SJSA1 (cell line): ENCODE data around the gene MGRN1. TPM values are rescaled to one million over a fixed set of nuclear protein-coding genes. Genes with fewer than 3 reads are reported as not detected.

Experiments used
- DNase-seq, 2 experiments: peaks; one replicate each; pipeline ENCODE4 v3.0.0-alpha.2; 2015 to 2020; ENCODE audit warnings: low spot score in 2 of 2, low read depth in 1 of 2
- H3K27ac ChIP-seq: fragments of 250-450 bp; sonication (Bioruptor Pico); 2 replicates; pipeline ENCODE4 v1.5.1; 2020; ENCODE audit warnings: mild to moderate bottlenecking, moderate library complexity
- H3K27me3 ChIP-seq: fragments of 250-450 bp; sonication (Bioruptor Pico); replicated peaks from 2 replicates; pipeline ENCODE4 v1.5.1; 2020; ENCODE audit warnings: mild to moderate bottlenecking, moderate library complexity
- H3K36me3 ChIP-seq: fragments of 250-450 bp; sonication (Bioruptor Pico); 2 replicates; pipeline ENCODE4 v1.5.1; 2020; ENCODE audit warnings: mild to moderate bottlenecking
- H3K4me1 ChIP-seq: fragments of 250-450 bp; sonication (Bioruptor Pico); replicated peaks from 2 replicates; pipeline ENCODE4 v1.6.1; 2021; ENCODE audit warnings: mild to moderate bottlenecking
- H3K4me3 ChIP-seq: fragments of 250-450 bp; sonication (Bioruptor Pico); 2 replicates; pipeline ENCODE4 v1.5.1; 2020; ENCODE audit warnings: mild to moderate bottlenecking
- H3K9me3 ChIP-seq: fragments of 250-450 bp; sonication (Bioruptor Pico); replicated peaks from 2 replicates; pipeline ENCODE4 v1.5.1; 2020; ENCODE audit warnings: mild to moderate bottlenecking
- total RNA-seq: library from RNA; depleted of rRNA; stranded (reverse); fragments of >200 nt; shearing (Covaris generic); gene quantifications from 2 replicates; pipeline ENCODE4 v1.2.3, GENCODE V29; 2014

Gene MGRN1
- total RNA-seq, 1 experiment from 2014 or later: 15.0 TPM

- no peaks in the 10 kb centered on the region for H3K27me3 ChIP-seq
- H3K9me3 ChIP-seq: peaks cover 4% of the 10 kb centered on the region; the same call in 1 of the 2 replicates
- DNase-seq: no peak
- H3K36me3 ChIP-seq: peaks cover 42% of the 10 kb centered on the region
- no peak overlapping the region for H3K27ac ChIP-seq
- H3K4me1 ChIP-seq: peaks cover 19% of the 10 kb centered on the region
- no peak overlapping the region for H3K4me3 ChIP-seq
Measured at GRCh38 chr16:4610011-4611005, 14.3 kb upstream of the MGRN1 start.

GRCh38 chr16:4611337-4612021 is 13.1 kb upstream of the MGRN1 start:
- Histone ChIP-seq H3K4me3 (no peak overlapping the region), H3K27me3 (no peaks in the 10 kb centered on the region), H3K36me3 (peaks cover 42% of the 10 kb centered on the region), H3K27ac (no peak overlapping the region), H3K9me3 (peaks cover 4% of the 10 kb centered on the region; the same call in 1 of the 2 replicates), H3K4me1 (peaks cover 28% of the 10 kb centered on the region)
- no peak for DNase-seq

- Histone ChIP-seq H3K9me3 (peaks cover 4% of the 10 kb centered on the region; the same call in 1 of the 2 replicates), H3K4me1 (peaks cover 32% of the 10 kb centered on the region), H3K27me3 (no peaks in the 10 kb centered on the region), H3K4me3 (no peak overlapping the region), H3K36me3 (peaks cover 34% of the 10 kb centered on the region), H3K27ac (no peak overlapping the region)
- no peak for DNase-seq
Measured at GRCh38 chr16:4612474-4612931, 12.1 kb upstream of the MGRN1 start.

- H3K27me3 ChIP-seq: no peaks in the 10 kb centered on the region
- peaks cover 32% of the 10 kb centered on the region for H3K4me1 ChIP-seq
- H3K36me3 ChIP-seq: peaks cover 29% of the 10 kb centered on the region
- peak overlapping the region; percentile 97 for H3K4me3 ChIP-seq
- no peak overlapping the region for H3K27ac ChIP-seq
- H3K9me3 ChIP-seq: peaks cover 4% of the 10 kb centered on the region; the same call in 1 of the 2 replicates
- DNase-seq: no peak
Measured at GRCh38 chr16:4612977-4613635, 11.5 kb upstream of the MGRN1 start.

- peak in 1 of 2 experiments; percentile 27 for DNase-seq
- Histone ChIP-seq H3K27ac (peak overlapping the region; percentile 66), H3K9me3 (peaks cover 4% of the 10 kb centered on the region; the same call in 1 of the 2 replicates), H3K4me1 (peaks cover 32% of the 10 kb centered on the region), H3K4me3 (peak overlapping the region; percentile 97), H3K27me3 (no peaks in the 10 kb centered on the region), H3K36me3 (peaks cover 23% of the 10 kb centered on the region)
Measured at GRCh38 chr16:4613636-4614570, 10.7 kb upstream of the MGRN1 start.

GRCh38 chr16:4614571-4615383 is 9.8 kb upstream of the MGRN1 start, which contains the start of gene UBALD1:
UBALD1 (minus strand) TSS chr16:4614888; CDS start chr16:4614797, 91 bp downstream.
- Histone ChIP-seq H3K4me3 (peak within 1 kb of the TSS; percentile 97), H3K36me3 (peaks cover 16% of the 10 kb centered on the region), H3K27me3 (no peaks in the 10 kb centered on the region), H3K4me1 (peaks cover 32% of the 10 kb centered on the region), H3K27ac (peak within 1 kb of the TSS; percentile 66), H3K9me3 (peaks cover 4% of the 10 kb centered on the region; the same call in 1 of the 2 replicates)
- DNase-seq: peak; percentile 82 to 90

GRCh38 chr16:4615384-4616046 is 9.1 kb upstream of the MGRN1 start:
- Histone ChIP-seq H3K9me3 (peaks cover 4% of the 10 kb centered on the region; the same call in 1 of the 2 replicates), H3K36me3 (peaks cover 16% of the 10 kb centered on the region), H3K27me3 (no peaks in the 10 kb centered on the region), H3K27ac (peak overlapping the region; percentile 66), H3K4me3 (peak overlapping the region; percentile 97; the same call in 1 of the 2 replicates), H3K4me1 (peaks cover 32% of the 10 kb centered on the region)
- no peak for DNase-seq

- H3K4me1 ChIP-seq: peaks cover 32% of the 10 kb centered on the region
- peak overlapping the region; percentile 29 for H3K4me3 ChIP-seq
- peaks cover 4% of the 10 kb centered on the region; the same call in 1 of the 2 replicates for H3K9me3 ChIP-seq
- no peaks in the 10 kb centered on the region for H3K27me3 ChIP-seq
- DNase-seq: peak; percentile 94 to 100
- peaks cover 14% of the 10 kb centered on the region for H3K36me3 ChIP-seq
- H3K27ac ChIP-seq: peak overlapping the region; percentile 60
Measured at GRCh38 chr16:4616047-4616811, 8.4 kb upstream of the MGRN1 start.

GRCh38 chr16:4617880-4618279 is 6.7 kb upstream of the MGRN1 start:
- DNase-seq: no peak
- Histone ChIP-seq H3K4me3 (no peak overlapping the region), H3K9me3 (peaks cover 4% of the 10 kb centered on the region; the same call in 1 of the 2 replicates), H3K27me3 (no peaks in the 10 kb centered on the region), H3K4me1 (peaks cover 32% of the 10 kb centered on the region), H3K36me3 (peaks cover 13% of the 10 kb centered on the region), H3K27ac (no peak overlapping the region)

- Histone ChIP-seq H3K27ac (no peak overlapping the region), H3K27me3 (no peaks in the 10 kb centered on the region), H3K9me3 (peaks cover 3% of the 10 kb centered on the region; the same call in 1 of the 2 replicates), H3K4me1 (peaks cover 23% of the 10 kb centered on the region), H3K4me3 (no peak overlapping the region), H3K36me3 (peaks cover 8% of the 10 kb centered on the region)
- no peak for DNase-seq
Measured at GRCh38 chr16:4618645-4619418, 5.8 kb upstream of the MGRN1 start.
